ENCODE measurements around the gene CADPS.

CADPS gene

DNA sequence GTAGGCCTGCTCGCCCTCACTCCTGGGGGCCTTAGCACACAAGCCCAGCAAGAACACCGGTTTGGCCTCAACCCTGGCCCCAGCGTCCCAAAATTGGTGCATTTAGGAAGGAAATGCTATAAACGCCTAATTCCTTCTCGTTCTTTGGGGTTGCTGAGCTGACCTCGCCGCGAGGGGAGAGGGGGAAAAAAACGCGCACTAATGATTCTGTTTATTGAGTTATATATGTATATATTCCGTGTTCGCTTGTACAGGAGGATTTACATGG is 505.8 kb downstream of the CADPS start:
- no peak for DNase-seq

DNA sequence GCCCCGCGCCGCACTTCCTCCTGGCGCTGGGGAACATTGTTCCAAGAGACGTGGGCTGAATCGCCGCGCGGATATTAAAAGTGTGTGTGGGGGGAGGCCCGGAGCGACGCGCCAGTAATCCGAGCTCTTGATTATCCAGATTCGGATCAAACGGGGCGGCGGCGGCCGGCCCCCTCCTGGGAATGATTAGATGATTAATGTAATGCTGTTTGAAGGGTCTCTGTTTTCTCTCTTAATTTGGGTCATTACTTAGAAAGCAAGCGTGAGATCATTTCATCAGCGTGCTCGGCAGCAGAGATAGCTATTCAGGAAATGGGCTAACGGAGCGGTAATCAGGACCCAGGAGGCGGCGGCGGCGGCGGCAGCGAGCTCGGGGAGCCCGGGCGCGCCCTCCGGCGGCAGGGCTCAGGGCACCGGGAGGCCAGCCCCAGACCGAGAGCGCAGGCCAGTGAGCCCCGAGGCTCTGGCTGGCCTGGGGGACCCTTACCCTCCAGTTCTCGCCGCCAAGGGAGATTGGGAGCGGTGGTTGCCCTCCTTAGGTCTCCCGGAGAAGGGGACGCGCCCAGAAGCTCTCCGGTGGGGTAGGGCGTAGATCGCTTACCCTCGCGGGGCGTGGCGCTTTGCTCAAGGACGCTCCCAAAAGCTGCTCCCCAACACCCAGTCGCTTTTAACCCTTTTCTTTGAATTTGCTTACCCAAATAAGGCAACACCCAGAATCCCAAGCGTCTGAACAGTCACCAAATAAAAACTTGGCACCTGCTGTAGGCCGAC is 506.3 kb downstream of the CADPS start:
- DNase-seq = no peak

DNA sequence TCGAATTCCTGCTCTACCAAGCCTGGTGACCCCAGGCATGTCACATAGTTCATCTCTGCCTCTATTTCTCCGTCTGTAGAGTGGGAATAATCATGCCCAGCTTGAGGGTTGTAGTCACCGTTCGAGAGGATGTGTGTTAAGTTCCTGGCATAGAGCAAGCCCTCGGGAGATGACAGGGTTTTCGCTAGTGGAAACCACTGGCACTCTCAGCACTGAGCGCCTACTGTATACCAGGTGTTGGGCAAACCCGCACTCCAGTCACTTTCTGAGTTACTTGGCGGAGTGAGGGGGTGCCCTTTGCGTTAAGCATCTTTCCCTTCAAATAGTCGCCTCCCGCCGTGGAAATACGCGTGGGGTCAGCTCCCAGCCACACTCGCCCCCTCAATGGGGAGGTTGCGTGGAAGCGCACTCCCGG is 506.9 kb downstream of the CADPS start:
- no peak for DNase-seq

DNA sequence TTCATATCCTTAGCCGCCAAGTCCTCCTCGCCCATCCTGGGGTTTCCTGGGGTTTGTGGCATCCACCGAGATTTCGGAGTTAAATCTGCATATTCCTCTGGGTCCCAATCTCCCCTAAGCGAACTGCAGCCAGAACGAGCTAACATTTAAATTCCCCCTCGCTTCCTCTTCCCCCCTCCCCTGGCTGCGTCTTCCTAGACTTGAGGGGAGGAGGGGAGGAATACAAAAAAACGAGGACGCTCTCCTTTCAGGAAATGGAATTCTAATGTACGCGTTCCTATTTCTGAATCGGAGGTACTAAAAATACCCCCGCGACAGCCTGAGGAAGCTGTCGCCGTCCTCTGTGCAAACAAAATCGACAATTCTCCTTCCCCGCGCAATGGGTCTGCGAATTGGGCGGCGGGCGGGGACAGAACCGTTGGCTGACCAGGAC is 507.4 kb downstream of the CADPS start:
- DNase-seq = no peak

DNA sequence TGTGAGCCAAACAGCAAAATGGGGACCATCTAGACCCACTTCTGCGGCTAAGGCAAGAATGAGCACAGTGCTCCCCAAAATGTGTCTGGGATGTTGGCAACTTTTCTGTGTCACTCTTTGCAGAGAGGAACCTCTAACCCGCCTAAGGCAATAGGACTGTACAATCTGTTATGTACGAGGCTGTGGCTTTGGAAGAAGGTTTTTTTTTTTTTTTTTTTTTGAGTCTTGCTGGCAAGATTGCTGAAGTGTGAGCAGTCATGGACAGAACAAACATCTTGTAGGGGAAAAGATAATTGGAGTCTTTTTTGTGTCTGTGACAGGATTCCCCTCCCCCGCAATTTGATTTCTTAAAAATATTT is 509.1 kb downstream of the CADPS start:
- DNase-seq = no peak

DNA sequence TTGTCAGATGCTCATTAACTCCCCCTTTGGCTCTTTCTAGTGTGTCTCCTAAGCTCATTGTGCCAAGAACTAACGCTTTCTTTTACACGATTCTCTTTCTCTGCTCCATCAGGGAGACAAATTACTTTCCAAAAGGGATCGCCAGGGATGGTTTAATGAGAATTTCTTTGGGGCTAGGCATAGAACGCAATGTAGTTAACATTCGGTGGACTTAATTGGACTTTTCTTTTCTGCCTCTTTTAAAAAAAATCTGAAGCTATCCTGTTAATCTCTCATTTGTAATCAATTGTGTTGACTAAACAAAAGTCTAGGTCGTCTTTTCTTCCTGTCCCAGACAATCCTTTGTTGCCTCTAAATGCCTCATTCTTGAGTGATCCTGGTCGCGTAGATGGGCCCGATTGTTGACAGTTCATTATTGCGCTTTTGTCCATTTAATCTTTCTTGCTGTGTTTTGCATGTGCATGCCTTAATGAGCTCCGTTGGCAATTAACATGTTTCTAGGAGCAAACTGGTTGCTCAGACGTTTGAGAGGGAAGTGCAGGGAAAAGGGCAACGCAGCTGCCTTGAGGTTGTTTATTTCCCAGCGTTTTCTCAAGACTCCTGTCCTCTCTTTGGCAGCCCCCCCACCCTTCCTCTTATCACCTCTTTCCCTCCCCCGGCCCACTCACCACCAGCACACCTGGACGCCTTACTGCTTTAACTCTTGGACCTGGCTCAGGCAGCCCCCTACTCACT is 509.7 kb downstream of the CADPS start:
- no peak for DNase-seq

DNA sequence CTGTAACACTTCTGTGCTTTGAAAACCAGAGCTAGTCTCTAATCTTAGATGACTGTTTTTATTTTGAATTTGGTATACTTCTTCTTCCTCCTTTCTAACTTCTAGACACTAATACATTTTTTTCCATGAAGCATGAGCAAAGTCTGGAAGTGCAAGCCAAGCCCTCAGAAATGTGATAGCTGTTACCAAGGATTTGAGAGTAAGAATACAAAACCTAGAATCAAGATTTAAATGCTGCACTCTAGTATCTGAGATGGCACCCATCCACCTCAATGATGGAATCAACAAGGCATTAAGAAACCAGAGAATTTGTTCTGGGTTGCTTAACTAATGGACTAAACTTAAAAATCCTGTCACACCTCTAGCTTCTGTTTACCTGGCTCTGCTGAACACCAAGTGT is 511.0 kb downstream of the CADPS start:
- DNase-seq = no peak

DNA sequence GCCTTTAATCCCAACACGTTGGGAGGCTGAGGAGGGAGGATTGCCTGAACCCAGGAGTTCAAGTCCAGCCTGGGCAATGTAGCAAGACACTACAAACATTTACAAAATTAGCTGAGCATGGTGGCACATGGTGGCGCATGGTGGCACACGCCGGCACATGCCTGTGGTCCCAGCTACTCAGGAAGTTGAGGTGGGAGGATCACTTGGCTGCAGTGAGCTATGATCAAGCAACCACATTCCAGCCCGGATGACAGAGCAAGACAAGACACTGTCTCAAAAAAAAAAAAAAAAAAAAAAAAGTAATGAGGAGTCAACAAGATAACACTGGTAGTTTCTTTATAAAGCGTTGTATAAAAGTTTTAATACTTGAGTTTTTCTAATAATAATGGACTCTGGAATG is 511.9 kb downstream of the CADPS start:
- no peak for DNase-seq

DNA sequence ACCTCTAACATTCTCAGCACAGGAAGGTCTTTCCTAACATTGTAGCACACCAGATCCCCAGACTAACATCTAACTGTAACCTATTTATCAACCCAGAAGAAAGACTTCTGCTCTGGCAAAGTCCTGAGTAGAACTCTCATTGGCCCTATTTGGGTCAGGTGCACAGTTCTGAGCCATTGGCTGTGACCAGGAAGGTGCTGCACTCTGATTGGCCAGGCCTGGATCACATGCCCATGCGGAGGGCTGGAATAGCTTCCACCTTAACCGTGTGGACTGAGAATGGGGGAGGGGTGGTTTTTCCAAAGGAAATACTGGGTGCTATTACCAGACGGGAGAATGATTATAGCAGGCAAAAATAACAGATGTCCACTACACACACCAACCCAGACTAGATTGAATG is 513.4 kb downstream of the CADPS start:
- no peak for DNase-seq

DNA sequence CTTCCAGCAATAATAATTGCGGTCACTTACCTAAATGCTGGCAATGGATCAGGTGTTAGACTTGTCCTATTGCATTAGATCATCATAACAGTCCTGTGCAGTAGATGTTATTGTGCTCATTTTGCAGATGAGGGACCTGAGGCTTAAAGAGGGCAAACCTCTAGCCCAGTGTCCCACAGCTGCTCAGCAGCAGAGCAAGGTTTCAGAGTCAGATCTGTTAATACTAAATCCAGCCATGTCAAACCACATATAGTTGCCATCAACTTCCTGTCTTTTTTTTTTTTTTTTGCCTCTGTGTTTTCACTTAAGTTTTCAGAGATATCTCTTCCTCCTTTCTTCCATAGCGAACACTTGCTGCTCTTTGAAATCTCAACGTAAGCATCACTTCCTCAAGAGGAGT is 514.0 kb downstream of the CADPS start:
- no peak for DNase-seq

DNA sequence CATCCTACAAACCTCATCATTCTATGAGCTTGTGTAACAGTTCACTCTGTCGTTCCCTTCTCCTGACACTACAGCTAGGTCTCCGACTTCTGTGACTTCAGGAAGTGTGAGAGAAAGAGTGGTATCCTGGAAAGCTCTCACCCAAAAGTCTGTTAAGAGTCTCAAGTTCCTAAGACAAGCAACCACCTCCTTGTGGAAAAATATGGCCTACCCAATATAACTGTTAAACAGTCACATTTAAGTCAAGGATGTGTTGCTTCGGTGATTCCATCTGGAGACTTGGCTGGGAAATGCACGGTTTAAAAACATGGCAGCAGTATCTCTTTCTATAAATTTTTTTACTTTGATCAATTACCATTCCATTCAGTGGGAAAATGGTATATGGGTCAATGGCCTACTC is 515.7 kb downstream of the CADPS start:
- no peak for DNase-seq

DNA sequence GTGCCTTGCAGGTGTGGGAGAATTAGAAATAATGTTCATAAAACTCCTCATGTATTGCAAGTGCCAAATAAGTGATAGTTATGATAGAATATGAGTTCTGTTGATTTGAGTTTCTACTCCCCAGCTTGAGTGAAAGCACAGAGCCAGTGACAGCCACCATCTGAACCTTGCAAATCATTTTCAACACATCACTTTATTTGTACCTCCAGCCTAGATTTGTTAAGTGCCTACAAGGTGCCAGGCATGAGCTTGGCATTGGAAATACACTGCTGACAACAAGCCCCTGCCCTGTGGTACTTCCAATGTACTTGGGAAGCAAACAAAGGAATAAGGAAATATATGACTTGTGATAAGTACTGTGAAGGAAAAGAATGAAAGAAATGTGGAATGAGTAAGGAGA is 518.9 kb downstream of the CADPS start:
- DNase-seq = no peak

DNA sequence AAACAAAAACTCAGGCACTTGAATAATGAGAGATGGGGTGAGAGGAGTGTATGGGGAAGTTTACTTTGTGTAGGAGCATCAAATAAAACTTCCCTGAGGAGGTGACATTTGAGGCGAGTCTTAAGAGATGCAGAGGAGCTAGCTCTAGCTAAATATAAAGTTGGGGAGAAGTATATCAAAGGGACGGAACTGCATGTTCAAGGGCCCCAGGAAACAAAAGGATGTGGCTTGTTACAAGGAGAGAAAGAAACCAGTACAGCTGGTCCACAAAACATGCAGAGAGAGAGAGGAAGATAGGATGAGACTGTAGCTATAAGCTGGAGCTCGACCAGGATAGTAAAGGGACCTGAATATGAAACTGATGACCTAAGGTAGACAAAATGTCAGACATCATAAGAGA is 519.5 kb downstream of the CADPS start:
- no peak for DNase-seq

Data from SHP77 (cell line).